Measurements from ENCODE around the gene CNTN5.

DNA sequence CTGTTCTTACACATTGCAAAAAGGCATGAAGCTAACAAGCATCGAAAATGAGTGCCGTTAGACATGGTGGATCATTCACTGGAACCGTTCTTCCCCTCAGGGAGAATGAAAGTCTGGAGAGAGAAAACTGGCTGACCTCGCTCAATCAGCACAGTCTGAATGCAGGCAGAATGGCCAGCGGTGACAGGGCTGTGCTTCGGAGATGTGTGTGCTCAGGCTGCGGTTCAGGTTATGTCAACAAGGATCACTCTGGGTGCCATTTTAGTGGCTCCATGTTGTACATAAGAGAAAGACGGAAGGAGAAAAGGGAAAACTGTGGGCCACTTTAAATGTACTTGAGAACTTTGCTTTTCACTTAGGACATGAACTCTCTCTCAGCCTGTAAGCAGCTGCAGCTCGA is 916.6 kb downstream of the CNTN5 start:
- TF ChIP-seq EP300 (conservative IDR thresholded peaks at IDR 0.05; ENCODE audit: poor library complexity, severe bottlenecking), result no peak
- TF ChIP-seq, protein P1, sequence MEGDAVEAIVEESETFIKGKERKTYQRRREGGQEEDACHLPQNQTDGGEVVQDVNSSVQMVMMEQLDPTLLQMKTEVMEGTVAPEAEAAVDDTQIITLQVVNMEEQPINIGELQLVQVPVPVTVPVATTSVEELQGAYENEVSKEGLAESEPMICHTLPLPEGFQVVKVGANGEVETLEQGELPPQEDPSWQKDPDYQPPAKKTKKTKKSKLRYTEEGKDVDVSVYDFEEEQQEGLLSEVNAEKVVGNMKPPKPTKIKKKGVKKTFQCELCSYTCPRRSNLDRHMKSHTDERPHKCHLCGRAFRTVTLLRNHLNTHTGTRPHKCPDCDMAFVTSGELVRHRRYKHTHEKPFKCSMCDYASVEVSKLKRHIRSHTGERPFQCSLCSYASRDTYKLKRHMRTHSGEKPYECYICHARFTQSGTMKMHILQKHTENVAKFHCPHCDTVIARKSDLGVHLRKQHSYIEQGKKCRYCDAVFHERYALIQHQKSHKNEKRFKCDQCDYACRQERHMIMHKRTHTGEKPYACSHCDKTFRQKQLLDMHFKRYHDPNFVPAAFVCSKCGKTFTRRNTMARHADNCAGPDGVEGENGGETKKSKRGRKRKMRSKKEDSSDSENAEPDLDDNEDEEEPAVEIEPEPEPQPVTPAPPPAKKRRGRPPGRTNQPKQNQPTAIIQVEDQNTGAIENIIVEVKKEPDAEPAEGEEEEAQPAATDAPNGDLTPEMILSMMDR (IDR thresholded peaks at IDR 0.05; ENCODE audit: poor library complexity, severe bottlenecking), result no peak
- no peak for TF ChIP-seq EZH2 (IDR thresholded peaks at IDR 0.05; ENCODE audit: borderline replicate concordance, insufficient read depth, low read length, poor library complexity, severe bottlenecking)
